Upper lobe of left lung (tissue), 4 donors: ENCODE results near the gene ZFHX3.

Experiments used
- EP300 ChIP-seq, 4 donors: sonication (generic); formaldehyde crosslinking; IDR thresholded peaks; one replicate each; pipeline ENCODE4 v1.5.1; 2017; ENCODE audit warnings: antibody characterized with exemption in 4 of 4, control low read depth in 2 of 4
- POLR2A ChIP-seq, 4 donors: fragments of 450-650 bp; IDR thresholded peaks; one replicate each; pipeline ENCODE4 v1.5.1; 2016 to 2017; ENCODE audit warnings: antibody characterized with exemption in 4 of 4, mild to moderate bottlenecking in 2 of 4
- TF ChIP-seq, protein P1 (sequence below), 6 experiments: fragments of 450-650 bp in 4 of 6; fragments of 200-600 bp in 2 of 6; sonication (generic) in 2 of 6; IDR thresholded peaks; one replicate each; pipeline ENCODE4 v1.5.1; 2016 to 2019; ENCODE audit warnings: antibody characterized with exemption in 6 of 6

DNA sequence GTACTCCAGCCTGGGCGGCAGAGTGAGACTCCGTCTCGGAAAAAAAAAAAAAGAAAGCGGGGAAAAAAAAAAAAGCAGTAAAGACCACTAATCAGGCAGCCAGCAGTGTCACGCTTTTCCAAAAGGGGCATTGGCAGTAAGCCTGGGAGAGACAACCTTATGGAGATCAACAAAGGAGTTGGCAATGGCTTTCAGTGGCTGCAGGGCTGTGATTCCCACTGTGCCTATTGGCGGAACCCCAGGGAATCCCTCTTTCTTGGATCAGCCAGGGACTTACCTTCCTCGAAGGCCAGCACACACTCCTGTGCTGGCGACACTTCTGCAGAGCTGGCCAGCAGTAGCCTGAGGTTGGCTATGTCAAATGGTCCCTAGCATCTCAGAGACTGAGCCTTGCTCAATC is 43.2 kb upstream of the ZFHX3 start:
- TF ChIP-seq, protein P1, sequence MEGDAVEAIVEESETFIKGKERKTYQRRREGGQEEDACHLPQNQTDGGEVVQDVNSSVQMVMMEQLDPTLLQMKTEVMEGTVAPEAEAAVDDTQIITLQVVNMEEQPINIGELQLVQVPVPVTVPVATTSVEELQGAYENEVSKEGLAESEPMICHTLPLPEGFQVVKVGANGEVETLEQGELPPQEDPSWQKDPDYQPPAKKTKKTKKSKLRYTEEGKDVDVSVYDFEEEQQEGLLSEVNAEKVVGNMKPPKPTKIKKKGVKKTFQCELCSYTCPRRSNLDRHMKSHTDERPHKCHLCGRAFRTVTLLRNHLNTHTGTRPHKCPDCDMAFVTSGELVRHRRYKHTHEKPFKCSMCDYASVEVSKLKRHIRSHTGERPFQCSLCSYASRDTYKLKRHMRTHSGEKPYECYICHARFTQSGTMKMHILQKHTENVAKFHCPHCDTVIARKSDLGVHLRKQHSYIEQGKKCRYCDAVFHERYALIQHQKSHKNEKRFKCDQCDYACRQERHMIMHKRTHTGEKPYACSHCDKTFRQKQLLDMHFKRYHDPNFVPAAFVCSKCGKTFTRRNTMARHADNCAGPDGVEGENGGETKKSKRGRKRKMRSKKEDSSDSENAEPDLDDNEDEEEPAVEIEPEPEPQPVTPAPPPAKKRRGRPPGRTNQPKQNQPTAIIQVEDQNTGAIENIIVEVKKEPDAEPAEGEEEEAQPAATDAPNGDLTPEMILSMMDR (IDR thresholded peaks at IDR 0.05): no peak
- TF ChIP-seq EP300 (IDR thresholded peaks at IDR 0.05): no peak
- no peak for TF ChIP-seq POLR2A (IDR thresholded peaks at IDR 0.05)
